Measurements from ENCODE around the gene CARMIL1.

- TF ChIP-seq ZNF384 (IDR thresholded peaks at IDR 0.05) (no peak), SP1 (IDR thresholded peaks at IDR 0.05) (no peak), ELF4 (IDR thresholded peaks at IDR 0.05) (no peak), BHLHE40 (IDR thresholded peaks at IDR 0.05; ENCODE audit: borderline replicate concordance) (no peak), FOXM1 (IDR thresholded peaks at IDR 0.05; ENCODE audit: borderline replicate concordance) (no peak), CTBP1 (IDR thresholded peaks at IDR 0.05; ENCODE audit: borderline replicate concordance) (no peak)
Measured at GRCh38 chr6:25343984-25344383, 64.8 kb downstream of the CARMIL1 start.

Measured in HEK293T (cell line).